Measurements from ENCODE around the gene IRF1.

The IRF1 gene

GRCh38 chr5:132500244-132500930, 9.8 kb upstream of the IRF1 start:
- no peak for DNase-seq

DNA sequence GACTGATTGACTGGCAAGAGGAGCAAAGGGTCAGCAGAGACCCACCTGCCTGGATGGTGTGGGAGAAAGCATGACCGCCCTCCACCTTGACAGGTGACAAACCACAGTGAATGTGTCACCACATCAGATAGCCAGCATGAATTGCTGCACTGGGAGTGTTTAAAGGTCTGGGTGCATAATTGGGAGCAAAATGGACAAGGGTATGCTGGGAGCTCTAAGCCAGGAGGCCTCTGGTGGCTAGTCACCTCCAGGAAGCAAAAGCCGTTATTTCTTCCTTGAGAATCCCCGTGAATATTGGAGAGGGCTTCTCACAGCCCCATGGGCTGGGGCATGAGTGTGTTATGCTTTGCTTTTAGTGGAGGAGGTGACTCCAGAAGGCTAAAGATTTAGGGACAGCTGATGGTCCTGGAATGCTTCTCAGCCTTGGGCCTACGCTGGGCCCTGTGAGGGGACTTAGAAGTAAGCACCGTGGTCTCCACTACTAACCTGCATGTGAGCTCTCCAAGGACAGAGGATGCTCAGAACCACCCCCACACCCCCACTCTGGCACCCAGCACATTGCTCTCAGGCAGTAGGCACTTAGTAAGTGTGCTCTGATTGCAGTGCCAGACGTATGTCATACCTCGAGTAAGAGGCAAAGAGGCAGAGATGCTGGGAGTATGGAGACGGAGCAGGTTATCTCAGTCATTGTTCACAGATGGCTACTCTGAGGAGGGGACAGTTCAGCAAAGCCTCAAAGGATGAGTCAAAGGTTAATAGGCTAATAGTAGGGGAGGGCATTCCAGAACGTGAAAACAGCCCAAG, 9.1 kb upstream of the IRF1 start:
- no peak for DNase-seq

DNA sequence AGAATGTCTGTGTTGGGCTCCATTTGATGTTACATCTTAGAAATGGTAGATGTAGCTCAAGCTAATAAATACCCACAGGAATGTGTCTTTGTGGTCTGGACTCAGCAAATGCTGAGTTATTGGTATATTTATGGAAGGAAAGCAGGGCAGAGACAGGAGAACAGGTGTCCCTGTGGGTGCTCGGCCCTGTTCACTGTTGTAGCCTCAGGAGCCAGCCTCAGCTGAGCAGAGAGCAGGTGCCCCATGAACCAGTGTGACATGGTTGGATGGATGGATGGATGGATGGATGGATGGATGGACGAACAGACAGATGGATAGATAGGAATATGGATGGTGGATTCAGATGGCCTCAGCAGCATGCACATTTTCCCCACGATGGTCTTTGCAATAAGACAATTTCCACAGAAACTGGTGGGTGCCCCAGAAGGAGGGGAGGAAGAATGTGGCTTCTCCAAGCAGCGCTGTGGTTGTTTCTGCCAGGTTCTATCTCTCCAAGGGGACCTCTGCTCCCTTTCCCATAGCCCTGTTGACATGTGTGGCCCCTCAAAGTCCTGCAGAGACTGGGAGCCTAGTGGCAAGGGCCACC, 8.2 kb upstream of the IRF1 start:
- no peak for DNase-seq

- DNase-seq: no peak
These were observed 7.6 kb upstream of the IRF1 start for GRCh38 chr5:132498152-132498551.

GRCh38 chr5:132497488-132497997, 7.0 kb upstream of the IRF1 start:
- DNase-seq: no peak

DNA sequence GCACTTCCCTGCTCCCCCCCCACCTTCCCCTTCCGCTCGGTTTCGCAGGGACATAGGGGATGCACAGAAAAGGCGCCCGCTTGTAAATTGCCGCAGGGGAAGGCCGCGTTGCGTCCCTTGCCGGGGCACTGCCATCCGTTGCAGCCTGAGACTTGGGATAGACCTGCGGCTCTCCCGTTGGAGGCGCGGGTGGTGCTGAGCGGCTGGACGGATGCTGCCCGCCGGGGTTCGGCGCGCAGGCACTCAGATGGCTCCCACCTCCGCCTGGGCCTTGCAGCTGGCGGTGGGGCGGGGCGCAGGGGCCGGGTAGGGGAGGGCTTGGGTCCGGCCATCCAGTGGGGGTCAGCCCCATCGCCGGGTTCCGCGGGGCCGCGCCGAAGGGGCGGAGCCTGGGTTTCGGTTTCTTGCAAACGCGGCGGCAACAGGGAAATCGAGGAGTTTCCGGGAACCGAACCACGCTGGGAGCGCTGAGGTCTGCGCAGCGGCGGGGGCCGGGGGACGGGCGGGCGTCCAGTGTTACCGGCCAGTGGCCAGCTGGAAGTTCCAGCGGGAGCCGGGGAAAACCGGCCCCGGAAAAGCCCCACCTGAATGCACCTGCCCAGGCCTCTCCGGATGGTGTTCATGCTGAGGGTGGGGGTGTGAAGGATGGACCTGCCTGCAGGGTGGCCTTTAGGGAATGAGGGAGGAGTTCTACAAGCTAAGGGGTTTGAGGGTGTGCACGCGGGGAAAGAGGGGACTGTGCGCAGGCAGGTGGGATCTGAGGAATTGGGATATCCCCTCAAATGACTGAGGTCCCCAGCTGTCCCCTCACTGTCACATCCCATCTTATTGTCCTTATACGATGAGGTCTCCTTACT, 6.3 kb upstream of the IRF1 start:
- peak; percentile 73 for DNase-seq

- DNase-seq: peak; percentile 92
These were observed 5.6 kb upstream of the IRF1 start for GRCh38 chr5:132496191-132496630.

DNA sequence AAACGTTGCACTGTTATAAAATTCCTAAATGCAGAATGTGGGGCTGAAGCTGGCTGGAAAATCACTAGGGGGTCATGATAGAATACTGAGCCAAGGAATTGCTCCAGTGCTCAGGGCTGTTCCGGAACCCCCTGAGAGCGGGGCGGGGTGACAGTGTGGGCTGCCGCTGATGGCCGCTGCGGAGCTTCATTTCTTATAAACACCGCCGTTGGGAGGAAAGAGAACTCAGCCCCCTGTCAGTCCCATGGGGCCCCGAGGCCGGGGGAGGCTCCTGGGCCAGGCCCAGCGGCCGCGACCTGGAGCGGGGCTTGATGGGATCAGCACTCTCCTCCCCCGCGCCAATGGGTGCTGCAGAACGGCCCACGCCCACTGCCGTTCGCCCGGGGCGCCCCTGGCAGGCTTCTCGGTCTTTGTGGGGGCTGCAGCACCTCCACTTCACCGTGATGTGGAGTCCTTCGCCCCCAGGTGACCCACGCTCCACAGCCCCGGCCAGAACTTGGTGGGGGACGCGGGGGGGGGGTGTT, 5.2 kb upstream of the IRF1 start:
- DNase-seq: peak; percentile 56

GRCh38 chr5:132493821-132494220, 3.2 kb upstream of the IRF1 start:
- no peak for DNase-seq

DNA sequence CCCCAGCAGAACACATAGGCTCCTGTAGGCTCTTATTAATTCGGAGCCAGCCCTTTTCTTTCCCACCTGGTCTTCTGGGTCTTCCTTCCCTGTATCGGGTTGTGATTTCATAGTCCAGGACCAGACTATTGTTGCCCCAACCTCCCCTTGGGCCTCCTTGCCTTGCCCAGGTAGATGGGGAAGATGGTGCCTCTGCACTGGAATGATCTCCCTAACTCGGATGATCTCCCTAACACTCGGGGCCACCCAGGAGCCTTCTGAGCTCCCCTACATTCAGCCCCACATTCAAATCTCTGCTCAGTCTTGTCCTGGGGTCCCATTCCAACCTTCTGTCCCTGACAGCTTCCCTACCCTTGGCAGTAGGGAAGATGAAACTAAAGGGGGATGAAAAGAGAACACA, 2.7 kb upstream of the IRF1 start:
- DNase-seq: no peak

DNA sequence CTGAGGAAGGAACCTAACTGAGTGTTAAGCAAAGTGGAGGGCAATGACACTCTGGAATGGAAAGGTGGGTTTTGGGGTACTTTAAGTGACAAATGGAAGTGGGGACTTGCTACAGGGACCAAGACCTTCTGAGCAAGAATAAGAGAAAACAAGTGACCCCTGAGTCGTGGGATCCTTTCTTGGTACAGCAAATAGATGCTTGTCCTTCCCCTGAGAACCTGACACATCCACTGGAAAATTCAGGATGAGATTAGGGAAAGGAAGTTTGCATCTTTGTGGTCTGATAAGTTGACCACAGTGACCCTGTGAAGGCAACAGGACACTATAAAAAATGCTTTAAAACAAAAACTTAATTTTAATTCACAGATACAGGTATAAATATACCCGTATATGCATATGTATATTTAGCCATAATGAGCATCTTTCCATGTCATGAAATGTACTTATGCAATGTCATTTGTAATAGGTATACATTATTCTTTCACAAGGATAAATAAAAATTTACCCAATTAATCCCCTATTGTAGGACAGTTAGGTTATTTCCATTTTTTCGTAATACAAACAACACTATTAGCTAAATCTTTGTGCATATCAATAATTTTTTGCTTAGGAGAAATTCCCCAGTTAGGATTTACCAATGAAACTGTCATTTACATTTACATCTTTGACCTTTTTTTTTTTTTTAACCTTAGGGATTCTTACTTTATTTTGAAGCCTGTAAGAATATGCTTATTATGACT, 2.0 kb upstream of the IRF1 start:
- no peak for DNase-seq

- DNase-seq: no peak
These were observed 1.1 kb upstream of the IRF1 start for GRCh38 chr5:132491368-132492364.

- DNase-seq: no peak
These were observed 596 bp downstream of the IRF1 start for GRCh38 chr5:132489871-132490483.

- no peak for DNase-seq
These were observed 1.4 kb downstream of the IRF1 start for GRCh38 chr5:132489051-132489770.

DNA sequence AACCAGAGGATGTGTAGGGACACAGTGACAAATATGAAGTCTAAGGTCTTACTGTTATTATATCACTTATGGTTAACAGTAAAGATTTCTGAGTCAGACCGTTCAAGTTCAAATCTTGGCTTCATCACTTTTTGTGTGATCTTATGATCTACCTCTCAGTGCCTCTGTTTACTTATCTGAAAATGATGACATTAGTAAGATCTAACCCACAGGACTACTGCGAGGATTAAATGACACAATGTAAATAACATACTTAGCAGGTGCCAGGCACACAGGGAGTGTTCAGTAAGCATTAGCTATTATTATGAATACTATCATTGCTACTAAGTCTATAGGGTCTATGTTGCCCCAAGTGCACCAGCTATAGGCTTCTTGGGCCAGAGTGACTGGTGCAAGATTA, 2.0 kb downstream of the IRF1 start:
- no peak for DNase-seq

- DNase-seq: no peak
These were observed 2.6 kb downstream of the IRF1 start for GRCh38 chr5:132487841-132488555.

GRCh38 chr5:132487095-132487428, 3.5 kb downstream of the IRF1 start:
- DNase-seq: no peak

DNA sequence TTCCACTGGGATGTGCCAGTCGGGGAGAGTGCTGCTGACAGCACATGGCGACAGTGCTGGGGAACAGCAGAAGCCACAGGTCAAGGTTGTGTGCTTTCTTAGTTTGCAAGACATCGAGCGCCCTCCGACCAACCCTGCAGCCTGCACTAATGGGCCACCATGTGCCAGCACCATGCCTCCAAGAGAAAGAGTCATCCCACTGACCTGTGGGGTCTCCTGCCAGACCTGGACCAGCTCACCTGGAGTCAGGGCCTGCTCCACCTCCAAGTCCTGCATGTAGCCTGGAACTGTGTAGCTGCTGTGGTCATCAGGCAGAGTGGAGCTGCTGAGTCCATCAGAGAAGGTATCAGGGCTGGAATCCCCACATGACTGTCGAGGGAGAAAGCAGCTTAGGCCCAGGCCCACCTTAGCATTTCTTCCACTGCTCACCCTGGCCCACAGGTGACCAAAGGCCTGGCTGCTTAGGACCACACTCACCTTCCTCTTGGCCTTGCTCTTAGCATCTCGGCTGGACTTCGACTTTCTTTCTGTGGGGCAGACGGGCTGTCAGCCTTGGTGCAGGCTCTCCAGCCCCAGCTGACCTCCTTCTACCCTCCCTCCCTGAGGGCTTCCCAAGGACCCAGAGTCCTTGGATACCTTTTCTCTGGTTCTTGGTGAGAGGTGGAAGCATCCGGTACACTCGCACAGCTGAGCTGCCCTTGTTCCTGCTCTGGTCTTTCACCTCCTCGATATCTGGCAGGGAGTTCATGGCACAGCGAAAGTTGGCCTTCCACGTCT, 4.1 kb downstream of the IRF1 start:
- DNase-seq: no peak

All from NCI-H510A (cell line).